Measurements from ENCODE around the gene EN1. TPM values are rescaled to one million over a fixed set of nuclear protein-coding genes. Genes with fewer than 3 reads are reported as not detected.
A peak's percentile ranks its signal among the peaks of the same experiment; 100 is the strongest.

EN1 gene
- total RNA-seq, 1 donor from 2014 or later: not detected

DNA sequence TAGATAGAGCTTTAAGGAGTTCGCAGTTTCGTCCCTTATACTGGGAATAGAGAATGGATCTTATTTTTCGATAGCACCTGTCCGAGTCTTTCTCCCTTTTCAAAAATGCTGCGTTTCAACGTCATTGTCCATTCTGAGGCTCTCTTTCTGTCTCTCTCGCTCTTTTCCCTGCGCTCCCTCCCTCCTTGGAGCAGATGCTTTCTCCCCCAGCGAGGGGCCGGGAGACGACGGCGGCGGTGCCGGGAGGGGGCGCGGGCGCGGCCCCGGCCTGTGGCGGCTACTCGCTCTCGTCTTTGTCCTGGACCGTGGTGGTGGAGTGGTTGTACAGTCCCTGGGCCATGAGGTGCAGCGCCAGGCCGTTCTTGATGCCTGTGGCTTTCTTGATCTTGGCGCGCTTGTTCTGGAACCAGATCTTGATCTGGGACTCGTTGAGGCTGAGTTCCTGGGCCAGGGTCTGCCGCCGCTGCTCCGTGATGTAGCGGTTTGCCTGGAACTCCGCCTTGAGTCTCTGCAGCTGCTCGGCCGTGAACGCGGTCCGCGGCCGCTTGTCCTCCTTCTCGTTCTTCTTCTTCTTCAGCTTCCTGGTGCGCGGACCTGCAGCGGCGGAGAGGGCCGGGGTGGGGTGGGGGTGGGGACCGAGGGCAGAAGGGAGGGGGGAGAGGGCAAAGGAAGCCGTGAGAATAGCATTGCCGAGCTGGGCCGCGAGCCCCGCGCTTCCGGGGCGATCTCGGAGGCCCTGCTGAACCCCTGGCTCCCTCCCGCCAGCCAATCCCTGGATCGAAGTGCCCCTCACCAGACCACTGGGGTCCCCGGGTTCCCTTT is 4.6 kb downstream of the EN1 start:
- Mint-ChIP-seq H3K27ac (ENCODE audit: unreplicated experiment) (no peak overlapping the region), H3K36me3 (ENCODE audit: low read depth) (no peaks in the 10 kb centered on the region), H3K4me3 (ENCODE audit: unreplicated experiment) (no peak overlapping the region), H3K4me1 (ENCODE audit: low read depth) (peaks cover 17% of the 10 kb centered on the region), H3K27me3 (ENCODE audit: low read depth) (peaks cover 78% of the 10 kb centered on the region), H3K9me3 (ENCODE audit: low read depth) (no peaks in the 10 kb centered on the region)
- DNase-seq (ENCODE audit: low spot score): no peak
- TF ChIP-seq CTCF (IDR thresholded peaks at IDR 0.05): no peak

GRCh38 chr2:118841828-118842461 is 5.5 kb downstream of the EN1 start:
- Mint-ChIP-seq H3K4me3 (ENCODE audit: unreplicated experiment) (peak overlapping the region; percentile 36), H3K9me3 (ENCODE audit: low read depth) (no peaks in the 10 kb centered on the region), H3K4me1 (ENCODE audit: low read depth) (peaks cover 10% of the 10 kb centered on the region), H3K36me3 (ENCODE audit: low read depth) (no peaks in the 10 kb centered on the region), H3K27me3 (ENCODE audit: low read depth) (peaks cover 84% of the 10 kb centered on the region), H3K27ac (ENCODE audit: unreplicated experiment) (no peak overlapping the region)
- no peak for TF ChIP-seq CTCF (IDR thresholded peaks at IDR 0.05)
- DNase-seq (ENCODE audit: low spot score): no peak

DNA sequence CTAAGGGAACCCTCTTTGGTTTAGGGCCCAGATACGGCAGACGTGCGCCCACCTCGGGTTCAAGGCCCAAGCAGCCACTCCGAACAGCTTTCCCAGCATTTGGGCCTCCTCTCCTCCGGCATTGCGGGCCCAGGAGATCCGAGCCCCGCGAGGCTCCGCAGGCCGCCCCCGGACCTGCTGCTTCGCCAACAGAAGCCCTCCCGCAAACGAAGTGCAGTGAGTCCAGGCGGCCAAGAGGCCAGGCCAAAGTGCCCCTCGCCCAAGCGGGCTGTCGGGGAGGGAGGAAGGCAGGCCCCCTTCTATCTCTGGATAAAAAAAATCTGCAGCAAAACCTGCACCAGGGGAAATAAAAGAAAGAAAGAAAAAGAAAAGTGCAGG is 6.0 kb downstream of the EN1 start:
- Mint-ChIP-seq H3K4me1 (ENCODE audit: low read depth) (peaks cover 10% of the 10 kb centered on the region), H3K4me3 (ENCODE audit: unreplicated experiment) (no peak overlapping the region), H3K27ac (ENCODE audit: unreplicated experiment) (no peak overlapping the region), H3K36me3 (ENCODE audit: low read depth) (no peaks in the 10 kb centered on the region), H3K27me3 (ENCODE audit: low read depth) (peaks cover 89% of the 10 kb centered on the region), H3K9me3 (ENCODE audit: low read depth) (no peaks in the 10 kb centered on the region)
- DNase-seq (ENCODE audit: low spot score): no peak
- TF ChIP-seq CTCF (IDR thresholded peaks at IDR 0.05): no peak

DNA sequence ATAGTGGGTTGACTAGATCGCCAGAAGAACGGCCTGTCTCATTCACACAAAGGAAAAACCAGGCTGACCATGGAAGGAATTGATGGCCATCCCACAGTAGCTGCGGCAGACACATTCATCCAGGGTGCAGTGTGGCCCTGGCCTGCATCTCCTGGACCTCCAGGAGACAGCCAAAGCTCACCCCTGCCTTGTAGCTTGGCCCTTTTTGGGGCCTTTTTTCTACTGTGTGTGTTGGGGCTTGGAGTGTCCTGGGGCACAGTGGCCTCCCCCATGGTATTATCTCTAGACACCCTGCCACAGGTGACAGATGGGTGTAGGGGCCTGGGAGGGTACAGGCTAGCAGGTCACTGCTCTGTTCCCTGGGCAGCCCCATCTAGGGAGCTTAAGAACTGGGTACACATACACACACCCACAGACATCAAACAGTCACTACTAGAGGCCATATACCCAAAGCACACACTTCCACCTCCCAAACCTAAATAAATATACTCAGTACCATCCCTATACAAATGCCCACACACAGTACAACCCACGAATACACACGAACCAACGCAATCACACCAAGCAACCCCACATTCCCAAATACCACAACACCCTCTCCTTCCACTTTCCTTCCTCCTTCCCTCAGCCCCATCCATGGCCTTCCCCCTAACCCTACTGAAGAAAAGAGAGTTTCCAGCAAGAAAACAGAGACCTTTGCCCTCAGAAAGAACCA is 8.6 kb downstream of the EN1 start:
- H3K4me3 Mint-ChIP-seq (ENCODE audit: unreplicated experiment): no peak overlapping the region
- DNase-seq (ENCODE audit: low spot score): no peak
- peaks cover 17% of the 10 kb centered on the region for H3K4me1 Mint-ChIP-seq (ENCODE audit: low read depth)
- TF ChIP-seq CTCF (IDR thresholded peaks at IDR 0.05): no peak
- H3K27me3 Mint-ChIP-seq (ENCODE audit: low read depth): peaks cover 85% of the 10 kb centered on the region
- no peak overlapping the region for H3K27ac Mint-ChIP-seq (ENCODE audit: unreplicated experiment)
- no peaks in the 10 kb centered on the region for H3K9me3 Mint-ChIP-seq (ENCODE audit: low read depth)
- H3K36me3 Mint-ChIP-seq (ENCODE audit: low read depth): no peaks in the 10 kb centered on the region

GRCh38 chr2:118837621-118838020 is 9.8 kb downstream of the EN1 start:
- Mint-ChIP-seq H3K4me3 (ENCODE audit: unreplicated experiment) (no peak overlapping the region), H3K36me3 (ENCODE audit: low read depth) (no peaks in the 10 kb centered on the region), H3K27ac (ENCODE audit: unreplicated experiment) (no peak overlapping the region), H3K4me1 (ENCODE audit: low read depth) (peaks cover 14% of the 10 kb centered on the region), H3K27me3 (ENCODE audit: low read depth) (peaks cover 86% of the 10 kb centered on the region), H3K9me3 (ENCODE audit: low read depth) (no peaks in the 10 kb centered on the region)
- TF ChIP-seq CTCF (IDR thresholded peaks at IDR 0.05): no peak
- DNase-seq (ENCODE audit: low spot score): no peak
